Peyer's patch (tissue), 4 donors: ENCODE measurements around the gene NYAP1.

Source experiments
- CTCF ChIP-seq, 6 experiments: fragments of 450-650 bp in 4 of 6; fragments of 200-600 bp in 2 of 6; sonication (generic) in 1 of 6; IDR thresholded peaks; one replicate each; pipeline ENCODE4 v1.5.1; 2017 to 2019; ENCODE audit warnings: antibody characterized with exemption in 6 of 6, mild to moderate bottlenecking in 3 of 6, moderate library complexity in 1 of 6
- POLR2A ChIP-seq, 2 donors: fragments of 450-650 bp; IDR thresholded peaks; one replicate each; pipeline ENCODE4 v1.5.1; 2017; ENCODE audit warnings: antibody characterized with exemption in 2 of 2, mild to moderate bottlenecking in 2 of 2, moderate library complexity in 2 of 2

- TF ChIP-seq POLR2A (IDR thresholded peaks at IDR 0.05) = no peak
- TF ChIP-seq CTCF (IDR thresholded peaks at IDR 0.05) = no peak
These were observed 55.8 kb downstream of the NYAP1 start for GRCh38 chr7:100539436-100540006.
